HG03066 (cell line): ENCODE results near the gene ERMARD.
"Not testable (repeated sequence)": the region's sequence is repeated elsewhere in the genome, so short reads cannot be mapped to it uniquely, and the experiment has no call there.

Experiments
- ATAC-seq: cut with Tn5 transposase; IDR thresholded peaks from one replicate; pipeline ENCODE4 v1.9.1; 2021; ENCODE audit warnings: low read depth; ENCODE audit not compliant: unreplicated experiment

ERMARD gene

GRCh38 chr6:169729961-169730360 lies 21.5 kb upstream of the ERMARD start:
- ATAC-seq = no peak

- ATAC-seq = no peak
Observed at GRCh38 chr6:169738204-169738975, 13.0 kb upstream of the ERMARD start.

GRCh38 chr6:169738976-169739529 lies 12.4 kb upstream of the ERMARD start:
- ATAC-seq = no peak

DNA sequence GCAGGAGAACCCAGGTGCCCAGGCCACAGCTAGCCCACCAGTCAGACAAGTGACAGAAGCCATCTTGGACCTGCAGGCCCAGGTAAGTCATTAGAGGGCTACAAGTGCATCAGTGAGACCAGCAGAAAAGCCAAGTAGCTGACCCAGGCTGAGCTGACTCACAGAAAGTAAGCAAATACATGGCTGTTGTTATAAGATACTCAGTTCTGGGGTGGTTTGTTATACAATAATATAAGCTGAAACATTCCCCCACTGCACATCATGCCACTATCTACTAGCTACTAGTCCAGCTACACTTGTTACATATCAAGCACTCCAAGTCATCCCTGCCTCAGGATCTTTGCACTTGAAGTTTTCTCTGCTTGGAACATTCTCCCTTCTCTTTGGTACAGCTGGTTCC lies 10.1 kb upstream of the ERMARD start:
- ATAC-seq = no peak

DNA sequence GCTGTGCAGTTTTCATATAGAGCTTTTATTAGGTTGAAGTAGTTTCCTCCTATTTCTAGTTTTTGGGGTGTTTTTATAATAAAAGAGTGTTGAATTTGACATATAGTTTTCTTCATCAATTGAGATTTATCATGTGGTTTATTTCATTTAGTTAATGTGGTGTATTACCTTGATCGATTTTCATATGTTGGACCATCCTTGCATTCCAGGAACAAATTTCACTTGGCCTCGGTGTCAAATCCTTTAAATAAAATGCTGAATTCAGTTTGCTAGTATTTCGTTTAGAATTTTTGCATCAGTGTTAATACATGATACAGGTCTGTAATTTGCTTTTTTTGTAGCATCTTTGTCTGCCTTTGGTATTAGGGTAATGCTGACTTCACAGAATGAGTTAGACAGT lies 6.0 kb upstream of the ERMARD start:
- no peak for ATAC-seq

GRCh38 chr6:169746556-169746955 lies 4.9 kb upstream of the ERMARD start:
- ATAC-seq = no peak

DNA sequence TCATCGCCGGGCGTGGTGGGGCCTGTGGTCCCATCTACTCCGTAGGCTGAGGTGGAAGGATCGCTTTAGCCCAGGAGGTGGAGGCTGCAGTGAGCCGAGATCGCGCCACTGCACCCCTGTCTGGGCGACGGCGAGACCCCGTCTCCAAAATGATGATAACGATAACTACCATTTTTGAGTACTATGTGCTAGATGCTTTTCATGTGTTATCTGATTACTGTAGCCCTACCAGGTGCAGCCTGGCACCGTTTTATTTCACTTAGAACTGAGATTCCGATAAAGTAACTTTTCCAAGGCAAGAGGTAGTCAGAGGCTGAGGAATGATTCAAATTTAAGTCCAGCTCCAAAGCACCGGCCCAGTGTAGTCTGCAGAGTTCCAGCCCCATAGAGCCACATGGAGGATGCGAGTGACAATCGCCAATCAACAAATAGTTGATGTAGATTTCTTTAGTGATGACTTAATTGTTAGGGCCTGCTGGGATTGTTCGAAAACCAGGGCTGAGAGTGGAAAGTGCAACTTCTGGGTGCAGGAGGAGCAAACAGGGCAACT lies 727 bp downstream of the ERMARD start:
- ATAC-seq = no peak

DNA sequence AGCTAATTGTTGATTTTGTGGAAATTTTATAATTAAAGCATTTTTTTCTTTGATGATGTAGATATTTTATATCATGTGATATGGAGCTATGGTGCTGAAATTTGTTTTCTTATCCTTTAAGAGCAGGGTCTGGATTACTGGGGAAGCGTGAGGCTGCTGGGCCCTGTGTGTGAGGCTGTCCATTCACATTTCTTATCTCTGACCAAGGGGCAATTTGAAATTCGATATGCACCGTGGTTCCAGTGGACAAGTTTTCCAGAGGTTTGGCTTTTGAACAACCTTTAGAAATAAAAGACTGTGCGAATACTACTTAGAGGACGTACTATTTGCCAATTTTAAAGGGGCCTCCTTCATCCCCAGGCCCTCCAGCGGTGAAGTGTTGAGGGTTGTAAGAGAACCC lies 3.7 kb downstream of the ERMARD start:
- ATAC-seq = no peak

- no peak for ATAC-seq
Observed at GRCh38 chr6:169763308-169763707, 11.9 kb downstream of the ERMARD start.

DNA sequence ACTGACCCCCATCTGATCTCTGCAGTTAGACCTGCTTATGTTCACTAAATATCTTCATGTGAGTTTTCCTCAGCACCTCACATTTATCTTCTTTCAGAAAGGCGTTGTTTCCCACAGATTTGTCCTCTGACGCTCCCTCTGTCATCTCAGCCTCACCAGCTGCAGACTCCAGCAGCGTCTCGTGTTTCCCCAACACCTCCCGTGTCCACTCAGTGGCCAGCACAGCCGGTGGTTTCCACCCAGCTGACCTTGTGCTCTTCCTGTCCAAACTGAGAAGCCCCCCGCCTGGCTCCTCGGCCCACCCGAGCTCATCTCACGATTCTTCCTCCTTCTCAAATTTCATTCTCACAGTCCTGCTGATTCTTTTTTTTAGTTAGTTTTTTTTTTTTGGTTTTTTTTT lies 12.5 kb downstream of the ERMARD start:
- ATAC-seq = no peak

DNA sequence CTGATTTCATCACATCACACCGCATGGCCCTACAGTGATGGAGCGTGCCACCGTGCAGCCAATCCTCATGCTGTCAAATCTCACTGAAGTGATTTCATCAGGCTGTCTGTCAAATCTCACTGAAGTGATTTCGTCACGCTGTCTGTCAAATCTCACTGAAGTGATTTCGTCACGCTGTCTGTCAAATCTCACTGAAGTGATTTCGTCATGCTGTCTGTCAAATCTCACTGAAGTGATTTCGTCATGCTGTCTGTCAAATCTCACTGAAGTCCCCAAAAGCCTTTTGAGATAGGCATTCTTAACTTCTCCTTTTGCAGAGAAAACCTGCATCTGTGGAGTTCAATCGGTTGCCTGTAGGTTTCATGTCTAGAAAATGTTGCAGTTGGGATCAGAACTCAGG lies 14.4 kb downstream of the ERMARD start:
- ATAC-seq = not testable (repeated sequence)

DNA sequence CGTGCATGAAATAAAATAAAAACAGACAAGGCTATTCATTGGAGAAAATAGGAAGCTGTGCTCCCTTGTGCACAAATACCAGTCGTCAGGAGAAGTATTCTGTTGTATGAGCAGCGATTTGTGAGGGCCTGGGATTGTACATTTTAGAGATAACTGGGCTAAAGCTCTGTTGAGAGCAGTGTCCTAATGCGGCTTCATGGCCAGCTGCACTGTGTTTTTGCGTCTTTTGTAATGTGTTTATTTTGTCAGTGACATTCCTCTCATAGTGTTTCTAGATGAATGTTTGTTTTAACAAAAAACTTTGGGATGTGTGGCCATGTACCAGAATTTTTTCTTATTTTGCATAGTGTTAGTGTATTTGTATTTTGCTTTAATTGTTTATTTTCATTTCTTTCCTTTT lies 14.8 kb downstream of the ERMARD start:
- no peak for ATAC-seq

DNA sequence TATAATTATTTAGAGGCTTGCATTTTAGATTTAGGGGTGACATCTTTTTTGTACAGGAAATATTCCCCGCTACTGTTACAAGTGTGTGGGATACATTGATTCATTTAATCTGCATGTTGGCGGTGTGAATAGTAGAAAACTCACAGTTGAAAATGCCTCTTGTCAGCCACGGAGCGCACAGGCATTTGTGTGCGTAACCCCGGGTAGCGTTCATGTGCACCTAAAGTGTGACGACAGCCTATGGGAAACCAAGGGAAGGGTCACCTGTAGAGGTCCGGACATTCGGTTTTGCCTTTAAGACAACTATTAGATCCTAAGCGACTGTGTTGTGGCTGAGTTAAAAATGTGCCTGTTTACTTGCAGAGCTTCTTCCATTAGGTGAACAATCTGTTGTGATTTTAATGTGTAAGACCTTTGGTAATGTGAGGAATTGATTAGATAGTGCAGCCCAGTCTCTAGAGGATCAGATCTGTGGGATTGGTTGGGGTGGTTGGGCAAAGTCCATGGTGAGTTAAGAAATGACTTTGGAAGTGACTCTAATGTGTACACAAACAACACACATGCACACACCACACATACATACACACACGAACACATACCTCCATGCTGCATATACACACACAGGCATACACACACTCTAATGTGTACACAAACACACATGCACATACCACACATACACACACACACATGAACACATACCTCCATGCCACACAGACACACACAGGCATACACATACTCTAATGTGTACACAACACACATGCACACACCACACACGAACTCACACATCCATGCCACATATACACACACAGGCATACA lies 15.7 kb downstream of the ERMARD start:
- no peak for ATAC-seq

DNA sequence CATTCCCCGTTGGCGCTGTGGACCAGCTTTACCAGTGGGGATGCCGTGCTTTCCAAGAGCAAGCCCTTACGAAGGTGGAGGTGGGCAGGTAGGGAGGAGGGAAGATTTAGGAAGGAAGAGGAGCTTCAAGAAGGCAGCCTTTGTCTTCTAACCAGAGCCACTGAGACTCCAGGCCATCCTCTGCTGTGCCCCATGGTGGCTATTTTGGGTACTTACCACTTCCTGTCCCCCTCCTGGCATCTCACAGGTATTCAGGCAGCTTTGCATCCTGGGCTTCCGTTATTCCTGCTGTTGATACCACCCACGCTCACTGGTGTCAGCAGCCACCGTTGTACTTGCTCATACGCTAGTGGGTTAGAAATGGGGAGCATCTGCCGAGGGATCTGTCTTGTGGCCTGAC lies 22.9 kb downstream of the ERMARD start:
- no peak for ATAC-seq

GRCh38 chr6:169775321-169775720 lies 23.9 kb downstream of the ERMARD start:
- ATAC-seq = no peak

GRCh38 chr6:169776379-169776778 lies 25.0 kb downstream of the ERMARD start:
- ATAC-seq = no peak

- ATAC-seq = no peak
Observed at GRCh38 chr6:169777896-169778295, 26.5 kb downstream of the ERMARD start.

GRCh38 chr6:169778646-169779045 lies 27.2 kb downstream of the ERMARD start:
- no peak for ATAC-seq

DNA sequence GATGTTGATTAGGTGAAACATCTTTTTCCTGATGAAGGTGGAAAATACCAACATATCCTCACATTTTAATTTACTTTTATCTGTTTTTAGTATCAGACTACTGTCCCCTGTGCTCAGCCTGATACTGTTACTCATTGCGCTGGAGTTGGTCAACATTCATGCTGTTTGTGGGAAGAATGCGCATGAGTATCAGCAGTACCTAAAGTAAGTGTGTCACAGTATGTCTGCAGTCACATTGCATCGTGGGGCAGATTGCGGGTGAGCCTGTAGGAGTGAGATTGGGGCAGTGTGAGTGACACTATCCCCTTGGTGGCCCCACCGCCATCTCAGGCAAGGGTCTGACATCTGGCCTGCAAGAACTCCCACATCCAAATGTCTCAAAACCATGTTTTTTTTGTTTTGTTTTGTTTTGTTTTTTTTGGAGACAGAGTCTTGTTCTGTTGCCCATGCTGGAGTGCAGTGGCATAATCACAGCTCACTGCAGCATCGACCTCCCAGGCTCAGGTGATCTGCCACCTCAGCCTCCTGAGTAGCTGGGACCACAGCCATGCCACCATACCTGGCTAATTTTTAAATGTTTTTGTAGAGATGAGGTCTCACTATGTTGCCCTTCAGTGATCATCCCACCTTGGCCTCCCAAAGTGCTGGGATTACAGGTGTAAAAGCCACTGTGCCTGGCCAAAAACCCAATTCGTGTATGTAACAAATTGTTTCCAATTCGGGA lies 27.8 kb downstream of the ERMARD start:
- no peak for ATAC-seq

DNA sequence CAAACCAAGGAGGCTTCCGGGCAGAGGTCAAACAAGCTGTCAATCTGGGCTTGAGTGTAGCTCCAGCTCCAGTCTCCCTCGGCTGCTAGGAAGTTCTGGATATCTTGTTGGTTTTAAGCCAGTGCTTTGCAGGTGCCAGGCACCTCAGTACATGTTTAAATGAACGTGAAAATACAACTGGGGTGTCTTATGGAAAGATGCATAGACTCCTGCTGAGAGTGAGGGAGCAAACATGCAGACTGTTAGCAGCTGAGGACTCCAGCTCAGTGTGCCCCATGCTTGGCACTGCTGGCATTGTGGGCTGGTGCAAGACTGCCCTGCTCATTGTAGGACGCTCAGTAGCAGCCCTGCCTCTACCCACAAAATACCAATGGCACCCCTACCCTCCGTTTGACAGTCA lies 28.5 kb downstream of the ERMARD start:
- no peak for ATAC-seq
